H1 (cell line): Measurements from ENCODE around the gene SYCE3. TPM values are rescaled to one million over a fixed set of nuclear protein-coding genes. Genes with fewer than 3 reads are reported as not detected.

Experiments used
- CTCF ChIA-PET: fragments of 300-600 bp; sonication (Branson Sonifier 250); formaldehyde crosslinking; loops from one replicate; lab custom pipeline; 2021; ENCODE audit not compliant: partially characterized antibody; lab: Charles Lee
- POLR2A ChIA-PET: fragments of 300-600 bp; sonication (Branson Sonifier 250); formaldehyde crosslinking; loops from one replicate; lab custom pipeline; 2021; ENCODE audit warnings: inconsistent platforms; ENCODE audit not compliant: partially characterized antibody; lab: Charles Lee
- DNase-seq, 2 experiments: peaks; one replicate each; pipeline versions ENCODE4 v3.0.0 to v3.0.0-alpha.2; 2010 to 2022; ENCODE audit warnings: low spot score in 2 of 2, low read depth in 1 of 2, mixed read lengths in 1 of 2
- FAIRE-seq: peaks from 2 replicates; lab custom pipeline; 2011; peaks lifted over from hg19 to GRCh38; lab: Jason Lieb, UNC
- H2AFZ ChIP-seq: 2 replicates; pipeline ENCODE4 v1.8.1; 2012; ENCODE audit warnings: low read length, inconsistent platforms
- H2AK5ac ChIP-seq: 2 replicates; pipeline ENCODE4 v1.6.1; 2013; ENCODE audit warnings: low read depth, low read length
- H2BK120ac ChIP-seq: replicated peaks from 2 replicates; pipeline ENCODE3; 2013; ENCODE audit warnings: low read depth, low read length, inconsistent platforms
- H2BK12ac ChIP-seq: 2 replicates; pipeline ENCODE4 v1.6.1; 2013; ENCODE audit warnings: low read depth, low read length
- H2BK15ac ChIP-seq: 2 replicates; pipeline ENCODE4 v1.6.1; 2013; ENCODE audit warnings: low read length
- H2BK20ac ChIP-seq: 2 replicates; pipeline ENCODE4 v1.6.1; 2013; ENCODE audit warnings: low read length
- H2BK5ac ChIP-seq: 2 replicates; pipeline ENCODE4 v1.6.1; 2013; ENCODE audit warnings: low read depth, low read length
- H3K14ac ChIP-seq: 2 replicates; pipeline ENCODE4 v1.6.1; 2013; ENCODE audit warnings: inconsistent platforms; ENCODE audit not compliant: insufficient read length
- H3K18ac ChIP-seq: 2 replicates; pipeline ENCODE4 v1.6.1; 2013; ENCODE audit warnings: low read length; ENCODE audit errors: extremely low read depth
- H3K23ac ChIP-seq: 2 replicates; pipeline ENCODE4 v1.6.1; 2013; ENCODE audit warnings: inconsistent platforms; ENCODE audit not compliant: insufficient read length
- H3K23me2 ChIP-seq: 2 replicates; pipeline ENCODE4 v1.6.1; 2013; ENCODE audit warnings: low read depth, low read length
- H3K27ac ChIP-seq: 2 replicates; pipeline ENCODE4 v1.6.1; 2011; ENCODE audit warnings: low read depth, low read length, inconsistent platforms
- H3K27me3 ChIP-seq, 4 experiments: replicated peaks in 1 of 4; 1 replicate in 1 of 4; 2 replicates in 3 of 4; pipeline versions ENCODE4 v1.6.1 to v1.8.1; 2011 to 2013; ENCODE audit warnings: low read length in 3 of 4, mild to moderate bottlenecking in 3 of 4, inconsistent platforms in 2 of 4, mixed read lengths in 2 of 4, moderate library complexity in 1 of 4; ENCODE audit not compliant: control insufficient read depth in 3 of 4, insufficient read depth in 3 of 4; ENCODE audit errors: extremely low read depth in 1 of 4
- H3K36me3 ChIP-seq, 4 experiments: 2 replicates each; pipeline versions ENCODE4 v1.6.1 to v1.8.1; 2011 to 2013; ENCODE audit warnings: mild to moderate bottlenecking in 4 of 4, low read length in 3 of 4, moderate library complexity in 2 of 4, control low read depth in 1 of 4, inconsistent platforms in 1 of 4; ENCODE audit not compliant: insufficient read depth in 4 of 4, control insufficient read depth in 2 of 4
- H3K4ac ChIP-seq: replicated peaks from 2 replicates; pipeline ENCODE3; 2013; ENCODE audit warnings: low read length, low read depth, mixed read lengths, inconsistent platforms; ENCODE audit not compliant: insufficient read length
- H3K4me1 ChIP-seq, 4 experiments: replicated peaks in 1 of 4; 1 replicate in 1 of 4; 2 replicates in 3 of 4; pipeline versions ENCODE4 v1.6.1 to v1.8.1; 2011 to 2013; ENCODE audit warnings: low read length in 3 of 4, inconsistent platforms in 2 of 4, mixed read lengths in 1 of 4; ENCODE audit not compliant: insufficient read depth in 4 of 4, control insufficient read depth in 3 of 4
- H3K4me2 ChIP-seq, 2 experiments: 2 replicates each; pipeline versions ENCODE4 v1.6.1 to v1.8.1; 2011 to 2013; ENCODE audit warnings: low read depth in 2 of 2, low read length in 2 of 2, control low read depth in 1 of 2, inconsistent platforms in 1 of 2, mild to moderate bottlenecking in 1 of 2; ENCODE audit not compliant: insufficient read depth in 1 of 2
- H3K4me3 ChIP-seq, 4 experiments: fragments of 200-600, 300-600 bp in 1 of 4; sonication (generic), shearing (Covaris generic), sonication (Bioruptor Twin) in 1 of 4; 2 replicates each; pipeline versions ENCODE4 v1.5.1 to v1.8.1; 2011 to 2016; ENCODE audit warnings: low read length in 4 of 4, low read depth in 3 of 4, control low read depth in 2 of 4, inconsistent platforms in 2 of 4, mild to moderate bottlenecking in 2 of 4, mixed read lengths in 1 of 4, moderate library complexity in 1 of 4; ENCODE audit not compliant: insufficient read depth in 2 of 4; ENCODE audit errors: extremely low read depth in 1 of 4
- H3K56ac ChIP-seq: replicated peaks from 2 replicates; pipeline ENCODE3; 2013; ENCODE audit warnings: low read depth, mild to moderate bottlenecking, mixed read lengths, low read length, inconsistent platforms; ENCODE audit not compliant: insufficient read length
- H3K79me1 ChIP-seq: 2 replicates; pipeline ENCODE4 v1.6.1; 2013; ENCODE audit warnings: low read depth, low read length, control low read depth
- H3K79me2 ChIP-seq, 2 experiments: 2 replicates each; pipeline versions ENCODE4 v1.6.1 to v1.8.1; 2012 to 2013; ENCODE audit warnings: low read length in 2 of 2, mild to moderate bottlenecking in 2 of 2, inconsistent platforms in 1 of 2; ENCODE audit not compliant: insufficient read depth in 2 of 2, control insufficient read depth in 1 of 2
- H3K9ac ChIP-seq, 4 experiments: replicated peaks in 1 of 4; 1 replicate in 1 of 4; 2 replicates in 3 of 4; pipeline versions ENCODE4 v1.6.1 to v1.8.1; 2011 to 2013; ENCODE audit warnings: low read depth in 3 of 4, low read length in 3 of 4, control low read depth in 2 of 4, mild to moderate bottlenecking in 2 of 4, moderate library complexity in 2 of 4, inconsistent platforms in 1 of 4; ENCODE audit errors: extremely low read depth in 1 of 4
- H3K9me3 ChIP-seq, 2 experiments: 2 replicates each; pipeline versions ENCODE4 v1.6.1 to v1.8.1; 2012 to 2013; ENCODE audit warnings: mild to moderate bottlenecking in 2 of 2, moderate library complexity in 2 of 2, control low read depth in 1 of 2, inconsistent platforms in 1 of 2, low read depth in 1 of 2, low read length in 1 of 2, mixed read lengths in 1 of 2; ENCODE audit not compliant: insufficient read depth in 2 of 2
- H4K20me1 ChIP-seq, 2 experiments: replicated peaks in 1 of 2; 2 replicates each; pipeline versions ENCODE3 to v1.8.1; 2011 to 2013; ENCODE audit warnings: inconsistent platforms in 2 of 2, low read length in 2 of 2, mild to moderate bottlenecking in 1 of 2; ENCODE audit not compliant: insufficient read depth in 2 of 2, control insufficient read depth in 1 of 2
- H4K5ac ChIP-seq: 2 replicates; pipeline ENCODE4 v1.6.1; 2013; ENCODE audit warnings: low read length, low read depth, mixed read lengths, inconsistent platforms; ENCODE audit not compliant: insufficient read length
- H4K8ac ChIP-seq: 2 replicates; pipeline ENCODE4 v1.8.0; 2013; ENCODE audit warnings: mild to moderate bottlenecking, moderate library complexity, low read length, inconsistent platforms; ENCODE audit not compliant: insufficient read depth; ENCODE audit errors: extremely low read depth
- H4K91ac ChIP-seq: replicated peaks from 2 replicates; pipeline ENCODE3; 2013; ENCODE audit warnings: low read length, mixed read lengths, inconsistent platforms; ENCODE audit not compliant: insufficient read length
- ASH2L ChIP-seq: fragments of 200-600, 300-600 bp; sonication (generic); IDR thresholded peaks from one replicate; pipeline ENCODE4 v1.7.1; 2017; ENCODE audit warnings: low read length
- CHD1 ChIP-seq: IDR thresholded peaks from 2 replicates; pipeline ENCODE4 v1.6.1; 2012; ENCODE audit warnings: low read depth, low read length, improper control_type of control experiment
- KDM1A ChIP-seq: fragments of 200-600, 300-600 bp; sonication (generic); IDR thresholded peaks from 2 replicates; pipeline ENCODE4 v1.7.1; 2016; ENCODE audit warnings: mild to moderate bottlenecking, low read length, borderline replicate concordance
- KDM4A ChIP-seq: IDR thresholded peaks from one replicate; pipeline ENCODE4 v1.7.1; 2012; ENCODE audit warnings: low read depth, mild to moderate bottlenecking, moderate library complexity, low read length, inconsistent platforms; ENCODE audit not compliant: severe bottlenecking
- SIX5 ChIP-seq: IDR thresholded peaks from 2 replicates; pipeline ENCODE4 v1.6.1; 2011; ENCODE audit warnings: mild to moderate bottlenecking, low read depth, low read length
- WGBS, 2 experiments: shearing (Covaris generic) in 1 of 2; methylation state at CpG; one replicate each; pipeline versions ENCODE4 v1.1.6 to v1.1.7; 2013 to 2015; ENCODE audit warnings: low lambda C conversion rate in 2 of 2, mixed read lengths in 2 of 2, inconsistent platforms in 1 of 2, low coverage in 1 of 2, missing lambda C conversion rate in 1 of 2; ENCODE audit not compliant: insufficient replicate concordance in 2 of 2, insufficient coverage in 1 of 2, insufficient read length in 1 of 2; ENCODE audit errors: extremely low coverage in 1 of 2, missing lambda C conversion rate in 1 of 2; 5-methylcytosine and 5-hydroxymethylcytosine counted together
- polyA plus RNA-seq, 7 experiments: library from polyadenylated mRNA; depleted of rRNA in 3 of 7; stranded (reverse) in 5 of 7; unstranded in 2 of 7; fragments of >200 nt in 5 of 7; fragments of 200-250 nt in 2 of 7; gene quantifications; 1 replicate in 5 of 7; 2 replicates in 1 of 7; 4 replicates in 1 of 7; pipeline versions ENCODE4 v1.2.1 to v1.2.3, GENCODE V29; 2011 to 2013; ENCODE audit warnings: missing spikeins in 2 of 7, mixed read lengths in 2 of 7
- total RNA-seq: library from RNA; stranded (reverse); fragmentation: NEBNext Ultra II Directional; extraction: Animal tissue kit (Norgen Biotek cat#: 25700); gene quantifications from 2 replicates; pipeline ENCODE4 v1.2.1, GENCODE V29; 2021

Gene SYCE3
- total and polyA plus RNA-seq, 2 of the 8 experiments (the other 6 are each of a cell fraction or from before 2014, with no cell fraction given): 1.9 TPM; not detected in 1

- Histone ChIP-seq H3K27ac (no peak overlapping the region), H3K4me3 (peak overlapping the region in 1 of 4 experiments; percentile 68; a peak in 2 of 8 replicates)
Observed at GRCh38 chr22:50532824-50533796, 29.6 kb downstream of the SYCE3 start.

More at GRCh38 chr22:50532824-50533796, 29.6 kb downstream of the SYCE3 start:
- H3K23ac ChIP-seq: no peak overlapping the region
- H2BK15ac ChIP-seq: no peak overlapping the region
- H2BK5ac ChIP-seq: no peak overlapping the region
- no peak overlapping the region for H4K8ac ChIP-seq
- CTCF ChIA-PET: interaction anchor here (1.0 kb wide), 1 partner anchor 88 kb away, joined by 4 read pairs; no protein-coding TSS in a partner anchor
- H3K27me3 ChIP-seq: peaks cover 41 to 55% (median 52%) of the 10 kb centered on the region in 4 experiments
- H4K91ac ChIP-seq: no peak overlapping the region
- no peak for FAIRE-seq
- no peak overlapping the region for H3K4ac ChIP-seq
- no peaks in the 10 kb centered on the region for H3K79me1 ChIP-seq
- H2AFZ ChIP-seq: no peak overlapping the region
- H3K9ac ChIP-seq: no peak overlapping the region
- no peak overlapping the region for H2BK20ac ChIP-seq
- H3K9me3 ChIP-seq: no peaks in the 10 kb centered on the region
- no peaks in the 10 kb centered on the region for H3K79me2 ChIP-seq
- TF ChIP-seq KDM4A (no peak), SIX5 (no peak), CHD1 (no peak), KDM1A (no peak), ASH2L (no peak)
- TF ChIP-seq, all 59 proteins: peak for 0
- Histone ChIP-seq H3K14ac (no peak overlapping the region), H3K23me2 (peaks cover 18% of the 10 kb centered on the region; the same call in 1 of the 2 replicates), H3K4me1 (peaks cover 0 to 14% (median 5%) of the 10 kb centered on the region in 4 experiments; a peak in 5 of 7 replicates), H2BK12ac (no peak overlapping the region), H2BK120ac (no peak overlapping the region), H4K5ac (no peak overlapping the region), H3K36me3 (no peaks in the 10 kb centered on the region), H3K4me2 (peak overlapping the region; percentile 51 to 92; a peak in 1 of 4 replicates), H3K18ac (no peak overlapping the region), H4K20me1 (peaks cover 1 to 10% of the 10 kb centered on the region in 2 experiments), H3K56ac (no peak overlapping the region), H2AK5ac (no peak overlapping the region)
- 92% methylated on average over 19 of the region's 19 CpGs; no CpG with 5 or more reads in 1 of the 2 experiments for WGBS, 2 experiments
- POLR2A ChIA-PET: interaction anchor here (0.7 kb wide), 1 partner anchor 49 kb away, joined by 5 read pairs; no protein-coding TSS in a partner anchor
- DNase-seq: no peak
